Measurements from ENCODE around the gene SLC16A3. TPM values are rescaled to one million over a fixed set of nuclear protein-coding genes. Genes with fewer than 3 reads are reported as not detected.

The SLC16A3 gene
- total and polyA plus RNA-seq, 9 of the 15 experiments (the other 6 are each of a cell fraction or from before 2014, with no cell fraction given), result 0.11 to 5.4 (median 1.2) TPM; not detected in 2

- TF ChIP-seq ARNT (IDR thresholded peaks at IDR 0.05) (peak; percentile 43 to 69; a peak in 1 of 4 replicates), MYC (IDR thresholded peaks at IDR 0.05; ENCODE audit: low read depth, low read length) (peak; percentile 84; the same call in 1 of the 2 replicates), MYC (CRISPR knock-in tag; IDR thresholded peaks at IDR 0.05; ENCODE audit: borderline replicate concordance, low read depth) (no peak), FOXA1 (IDR thresholded peaks at IDR 0.05; ENCODE audit: borderline replicate concordance) (no peak), RAD21 (CRISPR knock-in tag; conservative IDR thresholded peaks at IDR 0.05 in 1 of 2, IDR thresholded peaks at IDR 0.05 in 1 of 2) (0 out of 4 replicates have a peak, but pooled peaks of 1 of the 2 experiments have one; percentile 4), MXI1 (IDR thresholded peaks at IDR 0.05; ENCODE audit: low read depth, low read length) (no peak), CXXC5 (CRISPR knock-in tag; IDR thresholded peaks at IDR 0.05) (peak; percentile 30; the same call in 1 of the 2 replicates), HDAC1 (IDR thresholded peaks at IDR 0.05) (no peak; a peak in 1 of 4 replicates), SAFB (IDR thresholded peaks at IDR 0.05; ENCODE audit: borderline replicate concordance, low read depth, low read length) (no peak)
- TF ChIP-seq, protein P1, sequence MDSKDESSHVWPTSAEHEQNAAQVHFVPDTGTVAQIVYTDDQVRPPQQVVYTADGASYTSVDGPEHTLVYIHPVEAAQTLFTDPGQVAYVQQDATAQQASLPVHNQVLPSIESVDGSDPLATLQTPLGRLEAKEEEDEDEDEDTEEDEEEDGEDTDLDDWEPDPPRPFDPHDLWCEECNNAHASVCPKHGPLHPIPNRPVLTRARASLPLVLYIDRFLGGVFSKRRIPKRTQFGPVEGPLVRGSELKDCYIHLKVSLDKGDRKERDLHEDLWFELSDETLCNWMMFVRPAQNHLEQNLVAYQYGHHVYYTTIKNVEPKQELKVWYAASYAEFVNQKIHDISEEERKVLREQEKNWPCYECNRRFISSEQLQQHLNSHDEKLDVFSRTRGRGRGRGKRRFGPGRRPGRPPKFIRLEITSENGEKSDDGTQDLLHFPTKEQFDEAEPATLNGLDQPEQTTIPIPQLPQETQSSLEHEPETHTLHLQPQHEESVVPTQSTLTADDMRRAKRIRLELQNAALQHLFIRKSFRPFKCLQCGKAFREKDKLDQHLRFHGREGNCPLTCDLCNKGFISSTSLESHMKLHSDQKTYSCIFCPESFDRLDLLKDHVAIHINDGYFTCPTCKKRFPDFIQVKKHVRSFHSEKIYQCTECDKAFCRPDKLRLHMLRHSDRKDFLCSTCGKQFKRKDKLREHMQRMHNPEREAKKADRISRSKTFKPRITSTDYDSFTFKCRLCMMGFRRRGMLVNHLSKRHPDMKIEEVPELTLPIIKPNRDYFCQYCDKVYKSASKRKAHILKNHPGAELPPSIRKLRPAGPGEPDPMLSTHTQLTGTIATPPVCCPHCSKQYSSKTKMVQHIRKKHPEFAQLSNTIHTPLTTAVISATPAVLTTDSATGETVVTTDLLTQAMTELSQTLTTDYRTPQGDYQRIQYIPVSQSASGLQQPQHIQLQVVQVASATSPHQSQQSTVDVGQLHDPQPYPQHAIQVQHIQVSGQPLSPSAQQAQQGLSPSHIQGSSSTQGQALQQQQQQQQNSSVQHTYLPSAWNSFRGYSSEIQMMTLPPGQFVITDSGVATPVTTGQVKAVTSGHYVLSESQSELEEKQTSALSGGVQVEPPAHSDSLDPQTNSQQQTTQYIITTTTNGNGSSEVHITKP (IDR thresholded peaks at IDR 0.05; ENCODE audit: partially characterized antibody), result peak; percentile 14
- TF ChIP-seq, protein P2, sequence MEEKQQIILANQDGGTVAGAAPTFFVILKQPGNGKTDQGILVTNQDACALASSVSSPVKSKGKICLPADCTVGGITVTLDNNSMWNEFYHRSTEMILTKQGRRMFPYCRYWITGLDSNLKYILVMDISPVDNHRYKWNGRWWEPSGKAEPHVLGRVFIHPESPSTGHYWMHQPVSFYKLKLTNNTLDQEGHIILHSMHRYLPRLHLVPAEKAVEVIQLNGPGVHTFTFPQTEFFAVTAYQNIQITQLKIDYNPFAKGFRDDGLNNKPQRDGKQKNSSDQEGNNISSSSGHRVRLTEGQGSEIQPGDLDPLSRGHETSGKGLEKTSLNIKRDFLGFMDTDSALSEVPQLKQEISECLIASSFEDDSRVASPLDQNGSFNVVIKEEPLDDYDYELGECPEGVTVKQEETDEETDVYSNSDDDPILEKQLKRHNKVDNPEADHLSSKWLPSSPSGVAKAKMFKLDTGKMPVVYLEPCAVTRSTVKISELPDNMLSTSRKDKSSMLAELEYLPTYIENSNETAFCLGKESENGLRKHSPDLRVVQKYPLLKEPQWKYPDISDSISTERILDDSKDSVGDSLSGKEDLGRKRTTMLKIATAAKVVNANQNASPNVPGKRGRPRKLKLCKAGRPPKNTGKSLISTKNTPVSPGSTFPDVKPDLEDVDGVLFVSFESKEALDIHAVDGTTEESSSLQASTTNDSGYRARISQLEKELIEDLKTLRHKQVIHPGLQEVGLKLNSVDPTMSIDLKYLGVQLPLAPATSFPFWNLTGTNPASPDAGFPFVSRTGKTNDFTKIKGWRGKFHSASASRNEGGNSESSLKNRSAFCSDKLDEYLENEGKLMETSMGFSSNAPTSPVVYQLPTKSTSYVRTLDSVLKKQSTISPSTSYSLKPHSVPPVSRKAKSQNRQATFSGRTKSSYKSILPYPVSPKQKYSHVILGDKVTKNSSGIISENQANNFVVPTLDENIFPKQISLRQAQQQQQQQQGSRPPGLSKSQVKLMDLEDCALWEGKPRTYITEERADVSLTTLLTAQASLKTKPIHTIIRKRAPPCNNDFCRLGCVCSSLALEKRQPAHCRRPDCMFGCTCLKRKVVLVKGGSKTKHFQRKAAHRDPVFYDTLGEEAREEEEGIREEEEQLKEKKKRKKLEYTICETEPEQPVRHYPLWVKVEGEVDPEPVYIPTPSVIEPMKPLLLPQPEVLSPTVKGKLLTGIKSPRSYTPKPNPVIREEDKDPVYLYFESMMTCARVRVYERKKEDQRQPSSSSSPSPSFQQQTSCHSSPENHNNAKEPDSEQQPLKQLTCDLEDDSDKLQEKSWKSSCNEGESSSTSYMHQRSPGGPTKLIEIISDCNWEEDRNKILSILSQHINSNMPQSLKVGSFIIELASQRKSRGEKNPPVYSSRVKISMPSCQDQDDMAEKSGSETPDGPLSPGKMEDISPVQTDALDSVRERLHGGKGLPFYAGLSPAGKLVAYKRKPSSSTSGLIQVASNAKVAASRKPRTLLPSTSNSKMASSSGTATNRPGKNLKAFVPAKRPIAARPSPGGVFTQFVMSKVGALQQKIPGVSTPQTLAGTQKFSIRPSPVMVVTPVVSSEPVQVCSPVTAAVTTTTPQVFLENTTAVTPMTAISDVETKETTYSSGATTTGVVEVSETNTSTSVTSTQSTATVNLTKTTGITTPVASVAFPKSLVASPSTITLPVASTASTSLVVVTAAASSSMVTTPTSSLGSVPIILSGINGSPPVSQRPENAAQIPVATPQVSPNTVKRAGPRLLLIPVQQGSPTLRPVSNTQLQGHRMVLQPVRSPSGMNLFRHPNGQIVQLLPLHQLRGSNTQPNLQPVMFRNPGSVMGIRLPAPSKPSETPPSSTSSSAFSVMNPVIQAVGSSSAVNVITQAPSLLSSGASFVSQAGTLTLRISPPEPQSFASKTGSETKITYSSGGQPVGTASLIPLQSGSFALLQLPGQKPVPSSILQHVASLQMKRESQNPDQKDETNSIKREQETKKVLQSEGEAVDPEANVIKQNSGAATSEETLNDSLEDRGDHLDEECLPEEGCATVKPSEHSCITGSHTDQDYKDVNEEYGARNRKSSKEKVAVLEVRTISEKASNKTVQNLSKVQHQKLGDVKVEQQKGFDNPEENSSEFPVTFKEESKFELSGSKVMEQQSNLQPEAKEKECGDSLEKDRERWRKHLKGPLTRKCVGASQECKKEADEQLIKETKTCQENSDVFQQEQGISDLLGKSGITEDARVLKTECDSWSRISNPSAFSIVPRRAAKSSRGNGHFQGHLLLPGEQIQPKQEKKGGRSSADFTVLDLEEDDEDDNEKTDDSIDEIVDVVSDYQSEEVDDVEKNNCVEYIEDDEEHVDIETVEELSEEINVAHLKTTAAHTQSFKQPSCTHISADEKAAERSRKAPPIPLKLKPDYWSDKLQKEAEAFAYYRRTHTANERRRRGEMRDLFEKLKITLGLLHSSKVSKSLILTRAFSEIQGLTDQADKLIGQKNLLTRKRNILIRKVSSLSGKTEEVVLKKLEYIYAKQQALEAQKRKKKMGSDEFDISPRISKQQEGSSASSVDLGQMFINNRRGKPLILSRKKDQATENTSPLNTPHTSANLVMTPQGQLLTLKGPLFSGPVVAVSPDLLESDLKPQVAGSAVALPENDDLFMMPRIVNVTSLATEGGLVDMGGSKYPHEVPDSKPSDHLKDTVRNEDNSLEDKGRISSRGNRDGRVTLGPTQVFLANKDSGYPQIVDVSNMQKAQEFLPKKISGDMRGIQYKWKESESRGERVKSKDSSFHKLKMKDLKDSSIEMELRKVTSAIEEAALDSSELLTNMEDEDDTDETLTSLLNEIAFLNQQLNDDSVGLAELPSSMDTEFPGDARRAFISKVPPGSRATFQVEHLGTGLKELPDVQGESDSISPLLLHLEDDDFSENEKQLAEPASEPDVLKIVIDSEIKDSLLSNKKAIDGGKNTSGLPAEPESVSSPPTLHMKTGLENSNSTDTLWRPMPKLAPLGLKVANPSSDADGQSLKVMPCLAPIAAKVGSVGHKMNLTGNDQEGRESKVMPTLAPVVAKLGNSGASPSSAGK (IDR thresholded peaks at IDR 0.05), result peak; percentile 69
Measured at GRCh38 chr17:82200743-82201497, 27.9 kb upstream of the SLC16A3 start (continued).
